HepG2 (cell line): ENCODE data around the gene CD9. TPM values are rescaled to one million over a fixed set of nuclear protein-coding genes. Genes with fewer than 3 reads are reported as not detected.

Experiments
- HNF4A ChIP-seq: sonication (generic); formaldehyde crosslinking; IDR thresholded peaks from 2 replicates; pipeline ENCODE4 v1.4.0; 2020; ENCODE audit warnings: missing genetic modification reagents
- MATR3 ChIP-seq: sonication (generic); formaldehyde crosslinking; IDR thresholded peaks from 2 replicates; pipeline ENCODE4 v1.4.0; 2020; ENCODE audit warnings: missing genetic modification reagents
- PAF1 ChIP-seq: IDR thresholded peaks from 2 replicates; pipeline ENCODE4 v1.6.1; 2016; ENCODE audit warnings: missing genetic modification reagents, missing compliant biosample characterization
- STAT5B ChIP-seq: sonication (generic); formaldehyde crosslinking; IDR thresholded peaks from 2 replicates; pipeline ENCODE4 v1.4.0; 2020; ENCODE audit warnings: missing genetic modification reagents
- ZKSCAN5 ChIP-seq: sonication (generic); formaldehyde crosslinking; IDR thresholded peaks from 2 replicates; pipeline ENCODE4 v1.5.1; 2020; ENCODE audit warnings: mild to moderate bottlenecking, missing genetic modification reagents
- ZMYM4 ChIP-seq: sonication (generic); formaldehyde crosslinking; IDR thresholded peaks from 2 replicates; pipeline ENCODE4 v1.8.1; 2023; ENCODE audit warnings: mild to moderate bottlenecking, missing genetic modification reagents
- ZNF24 ChIP-seq: fragments of 450-650 bp; IDR thresholded peaks from 2 replicates; pipeline ENCODE4 v1.6.1; 2017; ENCODE audit warnings: antibody characterized with exemption, mild to moderate bottlenecking
- ZNF546 ChIP-seq: sonication (generic); formaldehyde crosslinking; conservative IDR thresholded peaks from 2 replicates; pipeline ENCODE4 v1.8.1; 2023; ENCODE audit warnings: mild to moderate bottlenecking, missing genetic modification reagents
- ZNF672 ChIP-seq: sonication (generic); formaldehyde crosslinking; IDR thresholded peaks from 2 replicates; pipeline ENCODE4 v1.8.1; 2022; ENCODE audit warnings: missing genetic modification reagents
- ZNF777 ChIP-seq: sonication (generic); formaldehyde crosslinking; IDR thresholded peaks from 2 replicates; pipeline ENCODE4 v1.4.0; 2020; ENCODE audit warnings: missing genetic modification reagents
- polyA plus RNA-seq, 8 experiments: library from polyadenylated mRNA; depleted of rRNA in 3 of 8; stranded (reverse) in 7 of 8; unstranded in 1 of 8; fragments of >200 nt; fragmentation: Illumina TruSeq in 4 of 8; extraction: Trizol in 4 of 8; gene quantifications; 2 replicates each; pipeline versions ENCODE4 v1.2.1 to v1.2.3, GENCODE V29; 2011 to 2016; ENCODE audit warnings: low read depth in 4 of 8, missing spikeins in 1 of 8, mixed read lengths in 1 of 8; ENCODE audit not compliant: insufficient read depth in 1 of 8
- total RNA-seq, 5 experiments: library from RNA; depleted of rRNA; stranded (reverse); fragments of >200 nt; fragmentation: Illumina TruSeq; extraction: Trizol; gene quantifications; 2 replicates each; pipeline ENCODE4 v1.2.3, GENCODE V29; 2016; ENCODE audit warnings: low read depth in 1 of 5
- TF ChIP-seq, protein P1 (sequence below): sonication (generic); formaldehyde crosslinking; IDR thresholded peaks from 2 replicates; pipeline ENCODE4 v1.4.0; 2020; ENCODE audit warnings: missing genetic modification reagents, borderline replicate concordance
- TF ChIP-seq, protein P2 (sequence below): sonication (generic); formaldehyde crosslinking; IDR thresholded peaks from 2 replicates; pipeline ENCODE4 v1.8.0; 2022; ENCODE audit warnings: mild to moderate bottlenecking, missing genetic modification reagents, moderate library complexity
- TF ChIP-seq, protein P3 (sequence below): sonication (generic); formaldehyde crosslinking; IDR thresholded peaks from 2 replicates; pipeline ENCODE4 v1.5.1; 2020; ENCODE audit warnings: mild to moderate bottlenecking, missing genetic modification reagents, borderline replicate concordance
- TF ChIP-seq, protein P4 (sequence below): IDR thresholded peaks from 2 replicates; pipeline ENCODE4 v1.6.1; 2018; ENCODE audit warnings: missing genetic modification reagents
- TF ChIP-seq, protein P5 (sequence below): sonication (generic); IDR thresholded peaks from 2 replicates; pipeline ENCODE4 v1.6.1; 2016; ENCODE audit warnings: low read depth, borderline replicate concordance

Gene CD9
- total and polyA plus RNA-seq, 2 of the 13 experiments (the other 11 are each of a cell fraction or from before 2014, with no cell fraction given) = 5.8 to 38.3 TPM

DNA sequence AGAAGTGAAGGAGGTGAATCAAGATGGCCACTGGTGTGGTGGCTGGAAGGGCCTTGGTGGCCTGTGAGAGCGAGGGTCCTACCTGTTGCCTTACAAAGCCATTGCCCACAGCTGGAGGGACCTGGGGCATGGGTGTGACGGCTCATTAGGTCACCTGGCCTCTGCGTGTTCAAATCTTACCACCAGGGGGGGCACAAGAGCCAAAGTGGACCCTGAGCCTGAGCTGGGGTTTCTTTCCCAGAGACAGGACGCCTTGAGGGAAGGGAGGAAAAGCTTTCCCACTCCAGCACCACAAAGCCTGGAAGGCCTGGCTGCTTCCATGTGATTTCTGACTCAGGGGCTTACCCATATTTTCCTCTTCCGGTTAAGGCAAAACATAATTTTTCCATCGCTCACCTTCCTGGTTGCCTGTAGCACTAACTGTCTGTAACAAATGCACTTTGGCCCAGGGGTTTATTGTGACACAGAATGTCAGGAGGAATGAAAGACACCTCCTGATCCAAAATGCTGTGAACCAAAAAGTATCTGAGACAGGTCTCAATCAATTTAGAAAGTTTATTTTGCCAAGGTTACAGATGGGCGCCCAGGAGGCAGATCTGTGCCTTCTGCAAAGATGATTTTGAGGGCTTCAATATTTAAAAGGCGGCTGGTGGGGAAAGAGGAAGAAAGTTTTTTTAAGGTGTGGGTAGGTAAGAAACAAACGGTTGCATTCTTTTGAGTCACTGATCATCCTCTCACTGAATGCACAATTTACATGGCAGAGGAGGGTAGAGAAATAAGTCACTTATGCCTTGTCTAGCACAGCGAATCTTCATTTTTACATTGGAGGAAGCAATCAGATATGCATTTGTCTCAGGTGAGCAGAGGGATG is 4.3 kb upstream of the CD9 start (continued):
- TF ChIP-seq, protein P1, sequence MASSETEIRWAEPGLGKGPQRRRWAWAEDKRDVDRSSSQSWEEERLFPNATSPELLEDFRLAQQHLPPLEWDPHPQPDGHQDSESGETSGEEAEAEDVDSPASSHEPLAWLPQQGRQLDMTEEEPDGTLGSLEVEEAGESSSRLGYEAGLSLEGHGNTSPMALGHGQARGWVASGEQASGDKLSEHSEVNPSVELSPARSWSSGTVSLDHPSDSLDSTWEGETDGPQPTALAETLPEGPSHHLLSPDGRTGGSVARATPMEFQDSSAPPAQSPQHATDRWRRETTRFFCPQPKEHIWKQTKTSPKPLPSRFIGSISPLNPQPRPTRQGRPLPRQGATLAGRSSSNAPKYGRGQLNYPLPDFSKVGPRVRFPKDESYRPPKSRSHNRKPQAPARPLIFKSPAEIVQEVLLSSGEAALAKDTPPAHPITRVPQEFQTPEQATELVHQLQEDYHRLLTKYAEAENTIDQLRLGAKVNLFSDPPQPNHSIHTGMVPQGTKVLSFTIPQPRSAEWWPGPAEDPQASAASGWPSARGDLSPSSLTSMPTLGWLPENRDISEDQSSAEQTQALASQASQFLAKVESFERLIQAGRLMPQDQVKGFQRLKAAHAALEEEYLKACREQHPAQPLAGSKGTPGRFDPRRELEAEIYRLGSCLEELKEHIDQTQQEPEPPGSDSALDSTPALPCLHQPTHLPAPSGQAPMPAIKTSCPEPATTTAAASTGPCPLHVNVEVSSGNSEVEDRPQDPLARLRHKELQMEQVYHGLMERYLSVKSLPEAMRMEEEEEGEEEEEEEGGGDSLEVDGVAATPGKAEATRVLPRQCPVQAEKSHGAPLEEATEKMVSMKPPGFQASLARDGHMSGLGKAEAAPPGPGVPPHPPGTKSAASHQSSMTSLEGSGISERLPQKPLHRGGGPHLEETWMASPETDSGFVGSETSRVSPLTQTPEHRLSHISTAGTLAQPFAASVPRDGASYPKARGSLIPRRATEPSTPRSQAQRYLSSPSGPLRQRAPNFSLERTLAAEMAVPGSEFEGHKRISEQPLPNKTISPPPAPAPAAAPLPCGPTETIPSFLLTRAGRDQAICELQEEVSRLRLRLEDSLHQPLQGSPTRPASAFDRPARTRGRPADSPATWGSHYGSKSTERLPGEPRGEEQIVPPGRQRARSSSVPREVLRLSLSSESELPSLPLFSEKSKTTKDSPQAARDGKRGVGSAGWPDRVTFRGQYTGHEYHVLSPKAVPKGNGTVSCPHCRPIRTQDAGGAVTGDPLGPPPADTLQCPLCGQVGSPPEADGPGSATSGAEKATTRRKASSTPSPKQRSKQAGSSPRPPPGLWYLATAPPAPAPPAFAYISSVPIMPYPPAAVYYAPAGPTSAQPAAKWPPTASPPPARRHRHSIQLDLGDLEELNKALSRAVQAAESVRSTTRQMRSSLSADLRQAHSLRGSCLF = no peak
- TF ChIP-seq, protein P2, sequence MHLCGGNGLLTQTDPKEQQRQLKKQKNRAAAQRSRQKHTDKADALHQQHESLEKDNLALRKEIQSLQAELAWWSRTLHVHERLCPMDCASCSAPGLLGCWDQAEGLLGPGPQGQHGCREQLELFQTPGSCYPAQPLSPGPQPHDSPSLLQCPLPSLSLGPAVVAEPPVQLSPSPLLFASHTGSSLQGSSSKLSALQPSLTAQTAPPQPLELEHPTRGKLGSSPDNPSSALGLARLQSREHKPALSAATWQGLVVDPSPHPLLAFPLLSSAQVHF (CRISPR knock-in tag) = no peak
- no peak for TF ChIP-seq MATR3
- TF ChIP-seq ZKSCAN5 (CRISPR knock-in tag) = no peak
- no peak for TF ChIP-seq ZNF672 (CRISPR knock-in tag)
- no peak for TF ChIP-seq PAF1 (CRISPR knock-in tag)
- no peak for TF ChIP-seq STAT5B (CRISPR knock-in tag)
- 0 out of 2 replicates have a peak, but pooled peaks have one; percentile 28 for TF ChIP-seq ZNF24
- peak; percentile 77 for TF ChIP-seq HNF4A (CRISPR knock-in tag)
- TF ChIP-seq, protein P3, sequence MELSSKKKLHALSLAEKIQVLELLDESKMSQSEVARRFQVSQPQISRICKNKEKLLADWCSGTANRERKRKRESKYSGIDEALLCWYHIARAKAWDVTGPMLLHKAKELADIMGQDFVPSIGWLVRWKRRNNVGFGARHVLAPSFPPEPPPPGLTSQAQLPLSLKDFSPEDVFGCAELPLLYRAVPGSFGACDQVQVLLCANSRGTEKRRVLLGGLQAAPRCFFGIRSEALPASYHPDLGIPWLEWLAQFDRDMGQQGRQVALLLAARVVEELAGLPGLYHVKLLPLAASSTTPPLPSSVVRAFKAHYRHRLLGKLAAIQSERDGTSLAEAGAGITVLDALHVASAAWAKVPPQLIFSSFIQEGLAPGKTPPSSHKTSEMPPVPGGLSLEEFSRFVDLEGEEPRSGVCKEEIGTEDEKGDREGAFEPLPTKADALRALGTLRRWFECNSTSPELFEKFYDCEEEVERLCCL (CRISPR knock-in tag) = no peak
- 0 out of 2 replicates have a peak, but pooled peaks have one; percentile 18 for TF ChIP-seq ZMYM4 (CRISPR knock-in tag)
- TF ChIP-seq, protein P4, sequence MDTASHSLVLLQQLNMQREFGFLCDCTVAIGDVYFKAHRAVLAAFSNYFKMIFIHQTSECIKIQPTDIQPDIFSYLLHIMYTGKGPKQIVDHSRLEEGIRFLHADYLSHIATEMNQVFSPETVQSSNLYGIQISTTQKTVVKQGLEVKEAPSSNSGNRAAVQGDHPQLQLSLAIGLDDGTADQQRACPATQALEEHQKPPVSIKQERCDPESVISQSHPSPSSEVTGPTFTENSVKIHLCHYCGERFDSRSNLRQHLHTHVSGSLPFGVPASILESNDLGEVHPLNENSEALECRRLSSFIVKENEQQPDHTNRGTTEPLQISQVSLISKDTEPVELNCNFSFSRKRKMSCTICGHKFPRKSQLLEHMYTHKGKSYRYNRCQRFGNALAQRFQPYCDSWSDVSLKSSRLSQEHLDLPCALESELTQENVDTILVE (CRISPR knock-in tag) = no peak
- TF ChIP-seq ZNF777 = 0 out of 2 replicates have a peak, but pooled peaks have one; percentile 22
- TF ChIP-seq, protein P5, sequence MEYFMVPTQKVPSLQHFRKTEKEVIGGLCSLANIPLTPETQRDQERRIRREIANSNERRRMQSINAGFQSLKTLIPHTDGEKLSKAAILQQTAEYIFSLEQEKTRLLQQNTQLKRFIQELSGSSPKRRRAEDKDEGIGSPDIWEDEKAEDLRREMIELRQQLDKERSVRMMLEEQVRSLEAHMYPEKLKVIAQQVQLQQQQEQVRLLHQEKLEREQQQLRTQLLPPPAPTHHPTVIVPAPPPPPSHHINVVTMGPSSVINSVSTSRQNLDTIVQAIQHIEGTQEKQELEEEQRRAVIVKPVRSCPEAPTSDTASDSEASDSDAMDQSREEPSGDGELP = peak; percentile 61; the same call in 1 of the 2 replicates
- TF ChIP-seq ZNF546 (CRISPR knock-in tag) = no peak
